ENCODE data around the gene TICAM1. TPM values are rescaled to one million over a fixed set of nuclear protein-coding genes. Genes with fewer than 3 reads are reported as not detected.
A peak's percentile ranks its signal among the peaks of the same experiment; 100 is the strongest.

The TICAM1 gene
- total RNA-seq, 1 donor from 2014 or later: 39.4 TPM

DNA sequence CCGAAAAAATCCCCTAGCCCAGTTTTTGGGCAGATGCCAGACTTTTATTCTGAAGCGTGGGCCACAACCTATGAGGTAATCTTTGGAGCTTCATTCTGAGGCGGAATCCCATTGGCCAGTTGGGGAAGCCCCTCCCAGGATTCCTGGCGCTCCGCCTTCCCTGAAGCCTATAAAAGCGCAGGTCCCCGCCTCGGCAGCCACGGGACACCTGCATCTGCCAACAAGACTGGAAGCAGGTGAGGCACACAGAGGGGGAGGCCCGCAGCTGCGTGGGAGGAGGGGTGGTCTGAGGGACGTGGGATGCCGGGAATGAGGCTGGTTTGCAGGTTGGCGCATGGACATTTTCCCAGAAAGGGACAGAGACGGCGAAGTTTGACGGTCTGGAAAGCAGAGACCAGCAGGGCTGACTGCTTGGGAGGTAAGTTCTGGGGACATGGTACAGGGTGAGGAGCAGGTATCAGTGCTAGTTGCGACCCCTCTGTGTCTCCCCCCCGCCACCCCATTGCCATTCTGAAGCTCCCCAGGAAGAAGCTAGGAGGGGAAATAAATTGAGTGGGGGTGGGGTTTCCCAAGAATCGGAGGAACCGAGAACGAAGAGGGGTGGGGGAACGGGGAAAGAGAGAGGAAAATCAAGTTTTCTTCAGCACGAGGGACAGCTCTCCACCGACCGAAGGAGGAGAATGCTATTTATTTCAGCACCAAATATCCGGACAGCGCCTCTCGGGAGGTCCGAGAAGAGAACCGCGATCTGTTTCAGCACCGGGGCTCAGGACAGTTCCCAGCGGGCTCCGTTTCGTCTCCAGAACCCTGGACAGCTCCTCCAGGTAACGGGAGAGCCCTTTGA lies 62.4 kb downstream of the TICAM1 start:
- H3K27me3 Mint-ChIP-seq: peaks cover 36% of the 10 kb centered on the region
- CTCF ChIA-PET: no interaction called here
- ATAC-seq (ENCODE audit: low read depth) (peak; percentile 81), DNase-seq (peak; percentile 56)
- no peak overlapping the region for H3K27ac Mint-ChIP-seq
- H3K4me1 Mint-ChIP-seq: peaks cover 4% of the 10 kb centered on the region
- H3K9me3 Mint-ChIP-seq: no peaks in the 10 kb centered on the region
- POLR2A ChIA-PET: interaction anchor here (2.2 kb wide), 1 partner anchor 22 kb away, joined by 8 read pairs; the partner anchor contains the start of gene FEM1A
- intact Hi-C loops (cut with micrococcal nuclease): no loop called here
- no peaks in the 10 kb centered on the region for H3K36me3 Mint-ChIP-seq (ENCODE audit: low read depth)
- TF ChIP-seq, protein P1, sequence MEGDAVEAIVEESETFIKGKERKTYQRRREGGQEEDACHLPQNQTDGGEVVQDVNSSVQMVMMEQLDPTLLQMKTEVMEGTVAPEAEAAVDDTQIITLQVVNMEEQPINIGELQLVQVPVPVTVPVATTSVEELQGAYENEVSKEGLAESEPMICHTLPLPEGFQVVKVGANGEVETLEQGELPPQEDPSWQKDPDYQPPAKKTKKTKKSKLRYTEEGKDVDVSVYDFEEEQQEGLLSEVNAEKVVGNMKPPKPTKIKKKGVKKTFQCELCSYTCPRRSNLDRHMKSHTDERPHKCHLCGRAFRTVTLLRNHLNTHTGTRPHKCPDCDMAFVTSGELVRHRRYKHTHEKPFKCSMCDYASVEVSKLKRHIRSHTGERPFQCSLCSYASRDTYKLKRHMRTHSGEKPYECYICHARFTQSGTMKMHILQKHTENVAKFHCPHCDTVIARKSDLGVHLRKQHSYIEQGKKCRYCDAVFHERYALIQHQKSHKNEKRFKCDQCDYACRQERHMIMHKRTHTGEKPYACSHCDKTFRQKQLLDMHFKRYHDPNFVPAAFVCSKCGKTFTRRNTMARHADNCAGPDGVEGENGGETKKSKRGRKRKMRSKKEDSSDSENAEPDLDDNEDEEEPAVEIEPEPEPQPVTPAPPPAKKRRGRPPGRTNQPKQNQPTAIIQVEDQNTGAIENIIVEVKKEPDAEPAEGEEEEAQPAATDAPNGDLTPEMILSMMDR (IDR thresholded peaks at IDR 0.05): no peak
- H3K4me3 Mint-ChIP-seq: no peak overlapping the region

Other genes with a start within 250 kb of the TICAM1 start
- 13.2 and 15.5 TPM in 2 replicates for gene TNFAIP8L1, start 192.2 kb downstream of the TICAM1 start, total RNA-seq
- 30.9 and 31.6 TPM in 2 replicates for gene MYDGF, start 161.4 kb downstream of the TICAM1 start, total RNA-seq
- 85.7 and 111 TPM in 2 replicates for gene DPP9, start 107.9 kb downstream of the TICAM1 start, total RNA-seq
- gene FEM1A, start 40.0 kb downstream of the TICAM1 start, total RNA-seq: 16.7 and 17.9 TPM in 2 replicates
- gene PLIN3, start 36.0 kb upstream of the TICAM1 start, total RNA-seq: 28.7 and 29.0 TPM in 2 replicates
- gene ARRDC5, start 71.2 kb upstream of the TICAM1 start, total RNA-seq: 4.3 and 5.0 TPM in 2 replicates
- 6.5 and 7.8 TPM in 2 replicates for gene UHRF1, start 77.8 kb upstream of the TICAM1 start, total RNA-seq
- gene KDM4B, start 137.4 kb upstream of the TICAM1 start, total RNA-seq: 76.4 and 88.9 TPM in 2 replicates